Measurements from ENCODE around the gene CALML3. TPM values are rescaled to one million over a fixed set of nuclear protein-coding genes. Genes with fewer than 3 reads are reported as not detected.

Gene CALML3
- total RNA-seq, 1 experiment from 2014 or later, result not detected

GRCh38 chr10:5545426-5545777 is 20.6 kb downstream of the CALML3 start:
- Histone ChIP-seq H2AFZ (ENCODE audit: low read length) (no peak overlapping the region), H4K20me1 (ENCODE audit: control insufficient read depth, insufficient read depth, insufficient read length) (no peaks in the 10 kb centered on the region), H3T11ph (ENCODE audit: low read length) (no peak overlapping the region), H3K4ac (ENCODE audit: low read depth, low read length) (no peak overlapping the region), H3K27me3 (ENCODE audit: insufficient read depth, low read length) (no peaks in the 10 kb centered on the region), H4K8ac (replicated peaks; ENCODE audit: insufficient read length, low read depth, low read length) (no peak overlapping the region), H3K4me2 (ENCODE audit: insufficient read depth, insufficient read length, low read length) (no peak overlapping the region), H3K79me1 (ENCODE audit: insufficient read depth, low read depth, low read length, poor library complexity, severe bottlenecking) (no peaks in the 10 kb centered on the region), H2BK15ac (ENCODE audit: low read depth, low read length) (no peak overlapping the region), H2AK5ac (ENCODE audit: insufficient read length, low read length) (no peak overlapping the region), H3K56ac (ENCODE audit: insufficient read length, low read depth, low read length) (no peak overlapping the region), H3K9ac (ENCODE audit: extremely low read depth, insufficient read length, low read length) (no peak overlapping the region), H3K9me3 (ENCODE audit: control insufficient read depth, low read depth, low read length) (no peaks in the 10 kb centered on the region), H2BK5ac (ENCODE audit: insufficient read length, low read length) (no peak overlapping the region), H3K4me1 (ENCODE audit: insufficient read depth, low read length) (no peaks in the 10 kb centered on the region), H4K5ac (ENCODE audit: insufficient read length, low read depth, low read length) (no peak overlapping the region), H2BK120ac (ENCODE audit: low read depth, low read length, poor library complexity, severe bottlenecking) (no peak overlapping the region), H2BK12ac (ENCODE audit: insufficient read length, low read depth, low read length) (no peak overlapping the region), H3K23ac (ENCODE audit: insufficient read length, low read depth, low read length) (no peak overlapping the region), H3K27ac (ENCODE audit: insufficient read length, low read depth, low read length) (no peak overlapping the region), H3K79me2 (ENCODE audit: insufficient read depth, low read length) (no peaks in the 10 kb centered on the region), H4K91ac (ENCODE audit: insufficient read length, low read depth, low read length) (no peak overlapping the region), H3K14ac (ENCODE audit: insufficient read depth, low read length) (no peak overlapping the region), H3K23me2 (ENCODE audit: insufficient read length, low read depth, low read length, poor library complexity, severe bottlenecking) (no peaks in the 10 kb centered on the region), H2BK20ac (ENCODE audit: low read depth, low read length, poor library complexity, severe bottlenecking) (no peak overlapping the region), H3K18ac (ENCODE audit: insufficient read length, low read depth, low read length) (no peak overlapping the region)
- H3K27ac Mint-ChIP-seq, result no peak overlapping the region
- peaks cover 5 to 13% (median 6%) of the 10 kb centered on the region in 3 experiments; a peak in 6 of 7 replicates for H3K36me3 Mint-ChIP-seq (ENCODE audit: insufficient read depth in 1 of 3, low read depth in 3 of 3)
- no peaks in the 10 kb centered on the region; the same call in 1 of the 2 replicates for H3K27me3 Mint-ChIP-seq (ENCODE audit: low read depth)
- no peak for TF ChIP-seq CTCF (conservative IDR thresholded peaks at IDR 0.05)
- H3K4me3 Mint-ChIP-seq, result no peak overlapping the region
- H3K4me1 Mint-ChIP-seq, result no peaks in the 10 kb centered on the region
- DNase-seq, result no peak
- WGBS (ENCODE audit: extremely low coverage, insufficient read length, low lambda C conversion rate), result no CpG with 5 or more reads among the region's 2 CpGs
- peaks cover 18 to 21% of the 10 kb centered on the region in 2 experiments for H3K9me3 Mint-ChIP-seq

Measured in H9 (cell line).